GM12878 (cell line): Measurements from ENCODE around the gene CALY.

Experiments
- CEBPB ChIP-seq, 2 experiments: fragments of 150-350 bp in 1 of 2; IDR thresholded peaks; 2 replicates each; pipeline ENCODE4 v1.6.1; 2012 to 2014; ENCODE audit warnings: low read depth in 2 of 2, low read length in 2 of 2, borderline replicate concordance in 1 of 2, inconsistent platforms in 1 of 2
- CTCF ChIP-seq, 3 experiments: IDR thresholded peaks in 2 of 3; conservative IDR thresholded peaks in 1 of 3; 2 replicates each; pipeline ENCODE4 v1.5.1; 2011; ENCODE audit warnings: low read depth in 3 of 3, low read length in 3 of 3, mild to moderate bottlenecking in 3 of 3, control low read depth in 2 of 3, moderate library complexity in 2 of 3, inconsistent platforms in 1 of 3, mixed read lengths in 1 of 3; ENCODE audit not compliant: control insufficient read depth in 2 of 3, insufficient read depth in 1 of 3; ENCODE audit errors: extremely low read depth in 1 of 3
- DPF2 ChIP-seq: fragments of 450-650 bp; IDR thresholded peaks from 2 replicates; pipeline ENCODE4 v1.6.1; 2017; ENCODE audit warnings: mild to moderate bottlenecking

GRCh38 chr10:133353988-133354605, 17.4 kb upstream of the CALY start:
- TF ChIP-seq DPF2: no peak
- no peak for TF ChIP-seq CTCF (IDR thresholded peaks at IDR 0.05 in 2 of 3, conservative IDR thresholded peaks at IDR 0.05 in 1 of 3; ENCODE audit: control insufficient read depth in 2 of 3, extremely low read depth in 1 of 3, insufficient read depth in 1 of 3, low read depth in 3 of 3, low read length in 3 of 3)
- no peak for TF ChIP-seq CEBPB (IDR thresholded peaks at IDR 0.05; ENCODE audit: borderline replicate concordance in 1 of 2, low read depth in 2 of 2, low read length in 2 of 2)
